ENCODE data around the gene SLC25A12. TPM values are rescaled to one million over a fixed set of nuclear protein-coding genes. Genes with fewer than 3 reads are reported as not detected.

The SLC25A12 gene
- total and polyA plus RNA-seq, 2 donors (not counting 3 experiments of a cell fraction or from before 2014, with no cell fraction given), result 13.6 to 17.1 TPM

- no peaks in the 10 kb centered on the region for H3K9me1 ChIP-seq (replicated peaks; ENCODE audit: control insufficient read depth, extremely low read depth, insufficient read depth, low read length)
- intact Hi-C loops (cut with micrococcal nuclease) (no loop called here), dilution Hi-C loops (cut with MboI; ENCODE audit: extremely low pct_ligation_motif_present, low sequenced_read_pairs) (no loop called here)
- no peaks in the 10 kb centered on the region for H4K20me1 ChIP-seq (replicated peaks; ENCODE audit: control insufficient read depth, extremely low read depth, insufficient read depth, low read length)
- H3K4me3 ChIP-seq (replicated peaks in 1 of 3; ENCODE audit: insufficient read depth in 1 of 3, low read depth in 1 of 3, low read length in 3 of 3), result no peak overlapping the region
- no peak for FAIRE-seq
- TF ChIP-seq FOS (IDR thresholded peaks at IDR 0.05; ENCODE audit: borderline replicate concordance, insufficient read depth, low read length), result no peak
- TF ChIP-seq MYC (IDR thresholded peaks at IDR 0.05; ENCODE audit: low read depth, low read length), result no peak
- TF ChIP-seq MAX (IDR thresholded peaks at IDR 0.05; ENCODE audit: insufficient read depth, insufficient read length), result no peak
- no peak for TF ChIP-seq POLR2AphosphoS5 (IDR thresholded peaks at IDR 0.05; ENCODE audit: insufficient read depth, low read depth, low read length)
- TF ChIP-seq EZH2 (IDR thresholded peaks at IDR 0.05; ENCODE audit: borderline replicate concordance, low read depth, low read length, severe bottlenecking), result no peak
- TF ChIP-seq GATA2 (IDR thresholded peaks at IDR 0.05; ENCODE audit: insufficient read depth, insufficient read length, low read depth, low read length), result no peak
- no peak for TF ChIP-seq POLR2A (IDR thresholded peaks at IDR 0.05; ENCODE audit: low read depth, low read length)
- TF ChIP-seq CTCF (IDR thresholded peaks at IDR 0.05; ENCODE audit: extremely low read depth in 1 of 2, insufficient read depth in 1 of 2, low read depth in 1 of 2, low read length in 2 of 2), result no peak
- TF ChIP-seq JUN (IDR thresholded peaks at IDR 0.05; ENCODE audit: borderline replicate concordance, insufficient read depth, insufficient read length, low read depth), result no peak
- H2AFZ ChIP-seq (ENCODE audit: low read depth, low read length), result no peak overlapping the region
- no peak overlapping the region for H3K9ac ChIP-seq (replicated peaks; ENCODE audit: extremely low read depth, insufficient read depth, low read length)
- H3K36me3 ChIP-seq (ENCODE audit: control insufficient read depth in 2 of 2, extremely low read depth in 1 of 2, insufficient read depth in 2 of 2, low read length in 2 of 2), result peaks cover 4 to 8% of the 10 kb centered on the region in 2 experiments
- no peaks in the 10 kb centered on the region for H3K79me2 ChIP-seq (ENCODE audit: control insufficient read depth, insufficient read depth, low read length)
- CTCF ChIA-PET, result interaction anchor here (1.1 kb wide), 1 partner anchor 13 kb away, joined by 4 read pairs; no protein-coding TSS in a partner anchor
- no peak for DNase-seq (ENCODE audit: low read depth, low spot score)
- no peaks in the 10 kb centered on the region for H3K4me1 ChIP-seq (ENCODE audit: control insufficient read depth, extremely low read depth, insufficient read depth, low read length)
- no peak overlapping the region for H3K4me2 ChIP-seq (ENCODE audit: insufficient read depth, low read length)
- POLR2A ChIA-PET, result no interaction called here
- no peak overlapping the region for H3K27ac ChIP-seq (ENCODE audit: insufficient read depth, low read depth, low read length)
- no TSS peak for BruUV-seq (replicated peaks)
- H3K9me3 ChIP-seq (replicated peaks; ENCODE audit: control insufficient read depth, insufficient read depth, low read length), result no peaks in the 10 kb centered on the region
- no peaks in the 10 kb centered on the region for H3K27me3 ChIP-seq (ENCODE audit: control insufficient read depth in 2 of 2, insufficient read depth in 2 of 2, low read length in 2 of 2)
These were observed 56.3 kb downstream of the SLC25A12 start for GRCh38 chr2:171837736-171838135.
